ENCODE data around the gene OGDH.

OGDH gene

GRCh38 chr7:44573464-44574286, 32.8 kb upstream of the OGDH start, which contains the start of gene DDX56 (continued):
- no peak for TF ChIP-seq PRDM1 (tag by site-specific recombination; IDR thresholded peaks at IDR 0.05)
- TF ChIP-seq, protein P1, sequence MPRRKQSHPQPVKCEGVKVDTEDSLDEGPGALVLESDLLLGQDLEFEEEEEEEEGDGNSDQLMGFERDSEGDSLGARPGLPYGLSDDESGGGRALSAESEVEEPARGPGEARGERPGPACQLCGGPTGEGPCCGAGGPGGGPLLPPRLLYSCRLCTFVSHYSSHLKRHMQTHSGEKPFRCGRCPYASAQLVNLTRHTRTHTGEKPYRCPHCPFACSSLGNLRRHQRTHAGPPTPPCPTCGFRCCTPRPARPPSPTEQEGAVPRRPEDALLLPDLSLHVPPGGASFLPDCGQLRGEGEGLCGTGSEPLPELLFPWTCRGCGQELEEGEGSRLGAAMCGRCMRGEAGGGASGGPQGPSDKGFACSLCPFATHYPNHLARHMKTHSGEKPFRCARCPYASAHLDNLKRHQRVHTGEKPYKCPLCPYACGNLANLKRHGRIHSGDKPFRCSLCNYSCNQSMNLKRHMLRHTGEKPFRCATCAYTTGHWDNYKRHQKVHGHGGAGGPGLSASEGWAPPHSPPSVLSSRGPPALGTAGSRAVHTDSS (tag by site-specific recombination; IDR thresholded peaks at IDR 0.05), result no peak
- no peak for TF ChIP-seq ZNF350 (tag by site-specific recombination; IDR thresholded peaks at IDR 0.05)
- TF ChIP-seq ZNF280D (tag by site-specific recombination; IDR thresholded peaks at IDR 0.05), result no peak
- TF ChIP-seq ZNF76 (tag by site-specific recombination; IDR thresholded peaks at IDR 0.05; ENCODE audit: borderline replicate concordance, low read depth), result peak; percentile 17; the same call in 1 of the 2 replicates
- TF ChIP-seq OVOL3 (tag by site-specific recombination; IDR thresholded peaks at IDR 0.05), result no peak
- TF ChIP-seq ZBTB8A (tag by site-specific recombination; IDR thresholded peaks at IDR 0.05), result 0 out of 2 replicates have a peak, but pooled peaks have one; percentile 19
- no peak for TF ChIP-seq ZNF157 (tag by site-specific recombination; IDR thresholded peaks at IDR 0.05)
- no peak for TF ChIP-seq ZNF391 (tag by site-specific recombination; IDR thresholded peaks at IDR 0.05; ENCODE audit: borderline replicate concordance, low read depth)
- TF ChIP-seq, protein P2, sequence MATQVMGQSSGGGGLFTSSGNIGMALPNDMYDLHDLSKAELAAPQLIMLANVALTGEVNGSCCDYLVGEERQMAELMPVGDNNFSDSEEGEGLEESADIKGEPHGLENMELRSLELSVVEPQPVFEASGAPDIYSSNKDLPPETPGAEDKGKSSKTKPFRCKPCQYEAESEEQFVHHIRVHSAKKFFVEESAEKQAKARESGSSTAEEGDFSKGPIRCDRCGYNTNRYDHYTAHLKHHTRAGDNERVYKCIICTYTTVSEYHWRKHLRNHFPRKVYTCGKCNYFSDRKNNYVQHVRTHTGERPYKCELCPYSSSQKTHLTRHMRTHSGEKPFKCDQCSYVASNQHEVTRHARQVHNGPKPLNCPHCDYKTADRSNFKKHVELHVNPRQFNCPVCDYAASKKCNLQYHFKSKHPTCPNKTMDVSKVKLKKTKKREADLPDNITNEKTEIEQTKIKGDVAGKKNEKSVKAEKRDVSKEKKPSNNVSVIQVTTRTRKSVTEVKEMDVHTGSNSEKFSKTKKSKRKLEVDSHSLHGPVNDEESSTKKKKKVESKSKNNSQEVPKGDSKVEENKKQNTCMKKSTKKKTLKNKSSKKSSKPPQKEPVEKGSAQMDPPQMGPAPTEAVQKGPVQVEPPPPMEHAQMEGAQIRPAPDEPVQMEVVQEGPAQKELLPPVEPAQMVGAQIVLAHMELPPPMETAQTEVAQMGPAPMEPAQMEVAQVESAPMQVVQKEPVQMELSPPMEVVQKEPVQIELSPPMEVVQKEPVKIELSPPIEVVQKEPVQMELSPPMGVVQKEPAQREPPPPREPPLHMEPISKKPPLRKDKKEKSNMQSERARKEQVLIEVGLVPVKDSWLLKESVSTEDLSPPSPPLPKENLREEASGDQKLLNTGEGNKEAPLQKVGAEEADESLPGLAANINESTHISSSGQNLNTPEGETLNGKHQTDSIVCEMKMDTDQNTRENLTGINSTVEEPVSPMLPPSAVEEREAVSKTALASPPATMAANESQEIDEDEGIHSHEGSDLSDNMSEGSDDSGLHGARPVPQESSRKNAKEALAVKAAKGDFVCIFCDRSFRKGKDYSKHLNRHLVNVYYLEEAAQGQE (tag by site-specific recombination; IDR thresholded peaks at IDR 0.05), result peak; percentile 8; the same call in 1 of the 2 replicates
- TF ChIP-seq, protein P3, sequence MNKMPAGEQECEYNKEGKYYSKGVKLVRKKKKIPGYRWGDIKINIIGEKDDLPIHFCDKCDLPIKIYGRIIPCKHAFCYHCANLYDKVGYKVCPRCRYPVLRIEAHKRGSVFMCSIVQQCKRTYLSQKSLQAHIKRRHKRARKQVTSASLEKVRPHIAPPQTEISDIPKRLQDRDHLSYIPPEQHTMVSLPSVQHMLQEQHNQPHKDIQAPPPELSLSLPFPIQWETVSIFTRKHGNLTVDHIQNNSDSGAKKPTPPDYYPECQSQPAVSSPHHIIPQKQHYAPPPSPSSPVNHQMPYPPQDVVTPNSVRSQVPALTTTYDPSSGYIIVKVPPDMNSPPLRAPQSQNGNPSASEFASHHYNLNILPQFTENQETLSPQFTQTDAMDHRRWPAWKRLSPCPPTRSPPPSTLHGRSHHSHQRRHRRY (tag by site-specific recombination; IDR thresholded peaks at IDR 0.05), result no peak
- TF ChIP-seq, protein P4, sequence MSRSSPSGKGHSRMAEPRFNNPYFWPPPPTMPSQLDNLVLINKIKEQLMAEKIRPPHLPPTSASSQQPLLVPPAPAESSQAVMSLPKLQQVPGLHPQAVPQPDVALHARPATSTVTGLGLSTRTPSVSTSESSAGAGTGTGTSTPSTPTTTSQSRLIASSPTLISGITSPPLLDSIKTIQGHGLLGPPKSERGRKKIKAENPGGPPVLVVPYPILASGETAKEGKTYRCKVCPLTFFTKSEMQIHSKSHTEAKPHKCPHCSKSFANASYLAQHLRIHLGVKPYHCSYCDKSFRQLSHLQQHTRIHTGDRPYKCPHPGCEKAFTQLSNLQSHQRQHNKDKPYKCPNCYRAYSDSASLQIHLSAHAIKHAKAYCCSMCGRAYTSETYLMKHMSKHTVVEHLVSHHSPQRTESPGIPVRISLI (tag by site-specific recombination; IDR thresholded peaks at IDR 0.05), result no peak
- TF ChIP-seq, protein P5, sequence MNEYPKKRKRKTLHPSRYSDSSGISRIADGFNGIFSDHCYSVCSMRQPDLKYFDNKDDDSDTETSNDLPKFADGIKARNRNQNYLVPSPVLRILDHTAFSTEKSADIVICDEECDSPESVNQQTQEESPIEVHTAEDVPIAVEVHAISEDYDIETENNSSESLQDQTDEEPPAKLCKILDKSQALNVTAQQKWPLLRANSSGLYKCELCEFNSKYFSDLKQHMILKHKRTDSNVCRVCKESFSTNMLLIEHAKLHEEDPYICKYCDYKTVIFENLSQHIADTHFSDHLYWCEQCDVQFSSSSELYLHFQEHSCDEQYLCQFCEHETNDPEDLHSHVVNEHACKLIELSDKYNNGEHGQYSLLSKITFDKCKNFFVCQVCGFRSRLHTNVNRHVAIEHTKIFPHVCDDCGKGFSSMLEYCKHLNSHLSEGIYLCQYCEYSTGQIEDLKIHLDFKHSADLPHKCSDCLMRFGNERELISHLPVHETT (tag by site-specific recombination; IDR thresholded peaks at IDR 0.05), result no peak; the same call in 1 of the 2 replicates
- TF ChIP-seq ZNF121 (tag by site-specific recombination; IDR thresholded peaks at IDR 0.05), result no peak
- TF ChIP-seq ZSCAN30 (tag by site-specific recombination; IDR thresholded peaks at IDR 0.05), result 0 out of 2 replicates have a peak, but pooled peaks have one; percentile 13
- no peak; the same call in 1 of the 2 replicates for TF ChIP-seq ZNF843 (tag by site-specific recombination; IDR thresholded peaks at IDR 0.05)
- no peak for TF ChIP-seq ZNF19 (tag by site-specific recombination; IDR thresholded peaks at IDR 0.05; ENCODE audit: low read depth)
- TF ChIP-seq ZNF600 (tag by site-specific recombination; IDR thresholded peaks at IDR 0.05), result peak; percentile 78
- no peak for TF ChIP-seq ZNF18 (tag by site-specific recombination; IDR thresholded peaks at IDR 0.05)
- TF ChIP-seq ZNF2 (tag by site-specific recombination; IDR thresholded peaks at IDR 0.05), result 0 out of 2 replicates have a peak, but pooled peaks have one; percentile 13
- TF ChIP-seq ZNF704 (tag by site-specific recombination; IDR thresholded peaks at IDR 0.05), result no peak
- TF ChIP-seq ZNF423 (tag by site-specific recombination; IDR thresholded peaks at IDR 0.05), result no peak
- TF ChIP-seq ZNF341 (tag by site-specific recombination; IDR thresholded peaks at IDR 0.05; ENCODE audit: low read depth), result peak; percentile 78
- TF ChIP-seq YY1 (tag by site-specific recombination; IDR thresholded peaks at IDR 0.05), result peak; percentile 92
